ENCODE results near the gene DNAH17. TPM values are rescaled to one million over a fixed set of nuclear protein-coding genes. Genes with fewer than 3 reads are reported as not detected.

Gene DNAH17
- total RNA-seq, 1 experiment from 2014 or later: 0.76 TPM

- Histone ChIP-seq H4K20me1 (ENCODE audit: insufficient read depth) (no peaks in the 10 kb centered on the region), H3K79me2 (ENCODE audit: low read depth) (no peaks in the 10 kb centered on the region), H3K4me3 (no peak overlapping the region), H2AFZ (no peak overlapping the region), H3K27me3 (ENCODE audit: insufficient read depth, low read depth) (no peaks in the 10 kb centered on the region), H3K27ac (peak overlapping the region; percentile 89), H3K36me3 (ENCODE audit: low read depth) (no peaks in the 10 kb centered on the region), H3F3A (ENCODE audit: insufficient read depth, low read depth) (peaks cover 12% of the 10 kb centered on the region; the same call in 1 of the 2 replicates), H3K4me1 (replicated peaks; ENCODE audit: insufficient read depth) (peaks cover 17% of the 10 kb centered on the region), H3K4me2 (peak overlapping the region; percentile 57), H3K9me3 (ENCODE audit: insufficient read depth, low read depth) (no peaks in the 10 kb centered on the region), H3K9me2 (ENCODE audit: insufficient read depth) (no peaks in the 10 kb centered on the region)
- peak; percentile 69 to 85 for DNase-seq
- intact Hi-C loops (cut with micrococcal nuclease; ENCODE audit: unreplicated experiment): no loop called here
- ChIA-PET CTCF (no interaction called here), POLR2A (ENCODE audit: unreplicated experiment) (no interaction called here)
- TSS peak; percentile 100 for BruUV-seq (replicated peaks)
- no peak for TF ChIP-seq EZH2 (IDR thresholded peaks at IDR 0.05; ENCODE audit: low read depth)
Observed at GRCh38 chr17:78541488-78542206, 35.5 kb downstream of the DNAH17 start.

- CTCF ChIA-PET: no interaction called here
- Histone ChIP-seq H3F3A (ENCODE audit: insufficient read depth, low read depth) (peaks cover 27% of the 10 kb centered on the region; the same call in 1 of the 2 replicates), H2AFZ (no peak overlapping the region), H4K20me1 (ENCODE audit: insufficient read depth) (no peaks in the 10 kb centered on the region), H3K27me3 (ENCODE audit: insufficient read depth, low read depth) (no peaks in the 10 kb centered on the region), H3K27ac (no peak overlapping the region), H3K79me2 (ENCODE audit: low read depth) (no peaks in the 10 kb centered on the region), H3K36me3 (ENCODE audit: low read depth) (no peaks in the 10 kb centered on the region), H3K4me2 (no peak overlapping the region), H3K4me3 (no peak overlapping the region), H3K9me2 (ENCODE audit: insufficient read depth) (no peaks in the 10 kb centered on the region), H3K9me3 (ENCODE audit: insufficient read depth, low read depth) (no peaks in the 10 kb centered on the region), H3K4me1 (replicated peaks; ENCODE audit: insufficient read depth) (peaks cover 35% of the 10 kb centered on the region)
- BruUV-seq (replicated peaks): no TSS peak
- intact Hi-C loops (cut with micrococcal nuclease; ENCODE audit: unreplicated experiment): loop anchor here (10.0 kb wide), 1 partner anchor 125 kb away; no protein-coding TSS in a partner anchor
- DNase-seq: no peak
- TF ChIP-seq EZH2 (IDR thresholded peaks at IDR 0.05; ENCODE audit: low read depth) (no peak), CTCF (conservative IDR thresholded peaks at IDR 0.05) (no peak)
- POLR2A ChIA-PET (ENCODE audit: unreplicated experiment): no interaction called here
Observed at GRCh38 chr17:78539781-78540180, 37.4 kb downstream of the DNAH17 start.

- TF ChIP-seq EZH2 (IDR thresholded peaks at IDR 0.05; ENCODE audit: low read depth) (no peak), CTCF (conservative IDR thresholded peaks at IDR 0.05) (no peak)
- Histone ChIP-seq H3K27me3 (ENCODE audit: insufficient read depth, low read depth) (no peaks in the 10 kb centered on the region), H3K27ac (no peak overlapping the region), H2AFZ (no peak overlapping the region), H4K20me1 (ENCODE audit: insufficient read depth) (no peaks in the 10 kb centered on the region), H3K9me2 (ENCODE audit: insufficient read depth) (no peaks in the 10 kb centered on the region), H3K79me2 (ENCODE audit: low read depth) (no peaks in the 10 kb centered on the region), H3K4me3 (no peak overlapping the region), H3K4me1 (replicated peaks; ENCODE audit: insufficient read depth) (peaks cover 45% of the 10 kb centered on the region), H3K9me3 (ENCODE audit: insufficient read depth, low read depth) (no peaks in the 10 kb centered on the region), H3F3A (ENCODE audit: insufficient read depth, low read depth) (peaks cover 33% of the 10 kb centered on the region; the same call in 1 of the 2 replicates), H3K4me2 (0 out of 2 replicates have a peak overlapping the region, but pooled peaks have one; percentile 16), H3K36me3 (ENCODE audit: low read depth) (no peaks in the 10 kb centered on the region)
- intact Hi-C loops (cut with micrococcal nuclease; ENCODE audit: unreplicated experiment): loop anchor here (10.0 kb wide), 1 partner anchor 127 kb away; no protein-coding TSS in a partner anchor
- no peak for DNase-seq
- CTCF ChIA-PET: interaction anchor here (0.6 kb wide), 2 partner anchors 457 to 467 kb away, joined by 3 read pairs; no protein-coding TSS in a partner anchor
- POLR2A ChIA-PET (ENCODE audit: unreplicated experiment): no interaction called here
- BruUV-seq (replicated peaks): no TSS peak
Observed at GRCh38 chr17:78538033-78538776, 39.0 kb downstream of the DNAH17 start.
